HL-60 (cell line): Measurements from ENCODE around the gene EML6.

Experiments used
- DNase-seq, 2 experiments: peaks; one replicate each; pipeline ENCODE4 v3.0.0-alpha.2; 2010 to 2020; ENCODE audit warnings: low read depth in 1 of 2, low spot score in 1 of 2
- H3K27ac ChIP-seq: fragments of 250-450 bp; sonication (Bioruptor Pico); replicated peaks from 2 replicates; pipeline ENCODE4 v1.5.1; 2020; ENCODE audit warnings: mild to moderate bottlenecking, moderate library complexity
- H3K27me3 ChIP-seq: fragments of 250-450 bp; sonication (Bioruptor Pico); 2 replicates; pipeline ENCODE4 v1.5.1; 2021; ENCODE audit warnings: mild to moderate bottlenecking, moderate library complexity; ENCODE audit not compliant: insufficient read depth, poor library complexity, severe bottlenecking
- H3K4me3 ChIP-seq: replicated peaks from 2 replicates; pipeline ENCODE4 v1.5.1; 2011; ENCODE audit warnings: mild to moderate bottlenecking, control low read depth, low read length; ENCODE audit not compliant: insufficient read depth
- CTCF ChIP-seq: IDR thresholded peaks from one replicate; pipeline ENCODE4 v1.5.1; 2011; ENCODE audit warnings: low read length, control low read depth, inconsistent platforms; ENCODE audit not compliant: insufficient read depth
- GABPA ChIP-seq: IDR thresholded peaks from 2 replicates; pipeline ENCODE4 v1.6.1; 2012; ENCODE audit warnings: low read depth
- POLR2AphosphoS5 ChIP-seq: IDR thresholded peaks from 2 replicates; pipeline ENCODE4 v1.6.1; 2012; ENCODE audit warnings: low read depth
- SPI1 ChIP-seq: IDR thresholded peaks from 2 replicates; pipeline ENCODE4 v1.6.1; 2012; ENCODE audit warnings: low read depth, mild to moderate bottlenecking, borderline replicate concordance
- long read RNA-seq: library from polyadenylated mRNA; unstranded; transcript quantifications from one replicate; pipeline ENCODE4 v2.0.0, GENCODE V29; 2020
- TF ChIP-seq, protein P1 (sequence below): IDR thresholded peaks from 2 replicates; pipeline ENCODE4 v1.6.1; 2012; ENCODE audit warnings: low read depth; ENCODE audit not compliant: insufficient replicate concordance

The EML6 gene
- long read RNA-seq, partial matches to known transcripts = 0 of 5 reads
- long read RNA-seq, other reads (novel, unspliced or antisense) = 5 of 5 reads

DNA sequence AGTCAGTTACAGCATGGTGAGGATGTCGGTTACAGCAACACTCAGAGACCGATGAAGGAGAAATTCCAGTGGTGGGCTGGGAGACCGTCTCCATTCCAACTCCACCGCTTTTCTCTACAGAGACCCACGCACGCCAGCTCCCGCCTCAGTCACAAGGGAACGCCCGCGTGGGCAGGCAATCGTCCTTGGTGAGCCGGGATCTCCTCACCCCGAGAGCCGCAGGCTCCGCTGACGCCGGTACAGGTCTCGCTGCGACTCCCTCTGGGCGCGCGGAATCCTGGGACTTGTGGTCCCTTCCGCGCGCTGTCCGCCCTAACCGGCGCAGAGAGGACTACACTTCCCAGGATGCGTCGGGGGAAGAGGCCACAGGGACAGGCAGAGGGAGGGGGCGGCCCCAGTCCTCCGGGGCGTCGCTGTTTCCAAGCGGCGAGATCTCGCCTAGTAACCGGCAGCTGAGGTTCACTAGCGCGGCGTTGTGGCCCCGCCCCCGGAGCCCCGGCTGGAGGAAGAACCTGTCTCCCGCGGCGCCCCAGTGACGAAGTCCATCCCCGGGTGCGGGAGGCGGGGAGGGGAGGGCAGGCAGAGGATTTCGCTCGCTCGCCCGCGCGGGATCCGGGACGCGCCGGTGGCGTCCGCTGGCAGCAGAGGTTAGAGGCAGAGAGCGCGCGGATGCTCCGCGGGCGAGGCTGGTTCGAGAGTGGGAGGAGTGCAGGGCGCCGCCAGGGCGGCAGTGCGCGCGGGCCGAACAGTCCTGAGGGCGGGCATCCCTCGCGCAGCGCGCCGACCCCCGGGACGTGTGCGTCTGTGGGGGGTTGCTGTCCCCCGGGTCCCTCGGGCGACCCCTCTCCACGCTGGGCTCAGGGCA, at the start of gene EML6:
Gene EML6, plus strand, starts transcription at position 532 of the 865 bp plus-strand sequence. CDS start 1,400 bp downstream, outside the sequence.
- TF ChIP-seq GABPA (peak; percentile 34; the same call in 1 of the 2 replicates), POLR2AphosphoS5 (peak; percentile 56; the same call in 1 of the 2 replicates)
- TF ChIP-seq, protein P1, sequence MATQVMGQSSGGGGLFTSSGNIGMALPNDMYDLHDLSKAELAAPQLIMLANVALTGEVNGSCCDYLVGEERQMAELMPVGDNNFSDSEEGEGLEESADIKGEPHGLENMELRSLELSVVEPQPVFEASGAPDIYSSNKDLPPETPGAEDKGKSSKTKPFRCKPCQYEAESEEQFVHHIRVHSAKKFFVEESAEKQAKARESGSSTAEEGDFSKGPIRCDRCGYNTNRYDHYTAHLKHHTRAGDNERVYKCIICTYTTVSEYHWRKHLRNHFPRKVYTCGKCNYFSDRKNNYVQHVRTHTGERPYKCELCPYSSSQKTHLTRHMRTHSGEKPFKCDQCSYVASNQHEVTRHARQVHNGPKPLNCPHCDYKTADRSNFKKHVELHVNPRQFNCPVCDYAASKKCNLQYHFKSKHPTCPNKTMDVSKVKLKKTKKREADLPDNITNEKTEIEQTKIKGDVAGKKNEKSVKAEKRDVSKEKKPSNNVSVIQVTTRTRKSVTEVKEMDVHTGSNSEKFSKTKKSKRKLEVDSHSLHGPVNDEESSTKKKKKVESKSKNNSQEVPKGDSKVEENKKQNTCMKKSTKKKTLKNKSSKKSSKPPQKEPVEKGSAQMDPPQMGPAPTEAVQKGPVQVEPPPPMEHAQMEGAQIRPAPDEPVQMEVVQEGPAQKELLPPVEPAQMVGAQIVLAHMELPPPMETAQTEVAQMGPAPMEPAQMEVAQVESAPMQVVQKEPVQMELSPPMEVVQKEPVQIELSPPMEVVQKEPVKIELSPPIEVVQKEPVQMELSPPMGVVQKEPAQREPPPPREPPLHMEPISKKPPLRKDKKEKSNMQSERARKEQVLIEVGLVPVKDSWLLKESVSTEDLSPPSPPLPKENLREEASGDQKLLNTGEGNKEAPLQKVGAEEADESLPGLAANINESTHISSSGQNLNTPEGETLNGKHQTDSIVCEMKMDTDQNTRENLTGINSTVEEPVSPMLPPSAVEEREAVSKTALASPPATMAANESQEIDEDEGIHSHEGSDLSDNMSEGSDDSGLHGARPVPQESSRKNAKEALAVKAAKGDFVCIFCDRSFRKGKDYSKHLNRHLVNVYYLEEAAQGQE = no peak
- peak within 1 kb of the TSS; percentile 11; the same call in 1 of the 2 replicates for H3K27ac ChIP-seq
- H3K4me3 ChIP-seq = peak within 1 kb of the TSS; percentile 84
- peak; percentile 85 to 99 for DNase-seq
- H3K27me3 ChIP-seq = peaks cover 31% of the 10 kb centered on the region

- no peak overlapping the region for H3K4me3 ChIP-seq
- no peak overlapping the region for H3K27ac ChIP-seq
- DNase-seq = no peak
- TF ChIP-seq POLR2AphosphoS5 (no peak), GABPA (no peak)
- TF ChIP-seq, protein P1 = no peak
- H3K27me3 ChIP-seq = no peaks in the 10 kb centered on the region
These were observed 48.2 kb upstream of the EML6 start for GRCh38 chr2:54675281-54675680.

DNA sequence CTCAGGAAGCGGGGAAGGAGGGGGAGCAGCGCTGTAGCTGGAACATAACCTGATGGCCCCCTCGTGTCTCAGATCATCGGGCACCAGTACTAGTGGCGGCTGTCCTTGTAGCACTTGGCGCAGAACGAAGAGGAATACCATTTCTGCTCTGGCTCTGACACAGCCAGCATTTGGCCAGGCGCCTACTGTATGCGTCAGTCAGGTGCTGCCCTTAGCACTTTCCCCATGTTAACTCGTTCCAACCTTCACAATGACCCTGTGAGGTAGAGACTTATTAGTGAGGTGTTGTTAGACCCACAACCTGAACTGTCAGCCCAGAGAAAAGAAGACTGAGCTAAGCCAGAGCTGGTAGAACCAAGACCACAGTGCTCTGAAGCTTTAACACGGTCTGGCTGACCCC, 47.7 kb upstream of the EML6 start:
- H3K4me3 ChIP-seq = no peak overlapping the region
- no peak overlapping the region for H3K27ac ChIP-seq
- no peak for DNase-seq
- no peaks in the 10 kb centered on the region for H3K27me3 ChIP-seq
- TF ChIP-seq GABPA = no peak
- TF ChIP-seq, protein P1 = no peak
- no peak for TF ChIP-seq SPI1
- no peak for TF ChIP-seq POLR2AphosphoS5
- no peak for TF ChIP-seq CTCF

- H3K4me3 ChIP-seq = no peak overlapping the region
- TF ChIP-seq, protein P1 = no peak
- TF ChIP-seq POLR2AphosphoS5 = no peak
- no peak for TF ChIP-seq SPI1
- H3K27ac ChIP-seq = no peak overlapping the region
- H3K27me3 ChIP-seq = no peaks in the 10 kb centered on the region
- no peak for DNase-seq
These were observed 46.8 kb upstream of the EML6 start for GRCh38 chr2:54676656-54677055.
